GM18951 (cell line): ENCODE measurements around the gene TMEM89.

Experiments used
- POLR2A ChIP-seq: IDR thresholded peaks from 4 replicates; pipeline ENCODE4 v1.6.1; 2011; ENCODE audit warnings: mild to moderate bottlenecking; ENCODE audit not compliant: insufficient read length, insufficient read depth; ENCODE audit errors: extremely low read depth
- in situ Hi-C: fragments of 300-500 bp; cut with MboI; formaldehyde crosslinking; loops from one replicate; pipeline ENCODE4 v1.12.0; 2022; ENCODE audit warnings: low sequenced_read_pairs, mixed read lengths, inconsistent platforms; ENCODE audit not compliant: unreplicated experiment

TMEM89 gene, protein sequence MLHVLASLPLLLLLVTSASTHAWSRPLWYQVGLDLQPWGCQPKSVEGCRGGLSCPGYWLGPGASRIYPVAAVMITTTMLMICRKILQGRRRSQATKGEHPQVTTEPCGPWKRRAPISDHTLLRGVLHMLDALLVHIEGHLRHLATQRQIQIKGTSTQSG

DNA sequence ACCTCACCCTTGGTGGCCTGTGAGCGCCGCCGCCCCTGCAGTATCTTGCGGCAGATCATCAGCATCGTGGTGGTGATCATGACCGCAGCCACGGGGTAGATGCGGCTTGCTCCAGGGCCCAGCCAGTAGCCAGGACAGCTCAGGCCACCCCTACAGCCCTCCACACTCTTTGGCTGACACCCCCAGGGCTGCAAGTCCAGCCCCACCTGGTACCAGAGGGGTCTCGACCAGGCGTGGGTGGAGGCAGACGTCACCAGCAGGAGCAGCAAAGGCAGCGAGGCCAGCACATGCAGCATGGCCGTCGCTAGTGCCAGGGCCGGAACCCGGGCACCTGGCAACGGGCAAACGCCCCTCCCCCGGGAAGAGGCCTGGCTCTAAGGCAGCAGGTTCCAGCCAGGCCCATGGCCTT is at the start of gene TMEM89:
TMEM89 (minus strand) TSS at position 309 of the 409 bp plus-strand sequence; CDS start at position 296, 13 bp downstream.
- TF ChIP-seq POLR2A: no peak
- in situ Hi-C loops: no loop called here

DNA sequence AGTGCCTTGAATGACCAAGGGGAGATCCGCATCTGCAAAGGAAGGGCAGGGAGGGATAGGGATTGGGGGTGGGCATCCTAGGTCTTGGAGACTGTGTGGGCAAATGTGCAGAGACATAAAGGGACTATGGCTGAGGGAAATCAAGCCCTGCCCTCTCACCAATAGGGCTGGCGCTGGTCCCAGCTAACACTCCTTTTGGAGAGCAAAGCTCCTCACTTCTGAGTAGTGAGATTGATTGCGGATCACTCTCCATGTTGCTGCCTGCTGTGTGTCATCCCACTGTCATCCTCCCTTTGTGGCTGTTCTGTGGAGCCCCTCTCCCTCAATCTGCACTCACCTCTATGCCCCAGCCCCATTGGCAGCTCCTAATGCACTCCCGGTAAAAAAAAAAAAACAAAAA is 43.4 kb upstream of the TMEM89 start:
- in situ Hi-C loops: no loop called here
- no peak for TF ChIP-seq POLR2A

GRCh38 chr3:48664313-48664644 is 42.7 kb upstream of the TMEM89 start:
- in situ Hi-C loops: no loop called here
- no peak for TF ChIP-seq POLR2A

GRCh38 chr3:48663489-48664312 is 42.1 kb upstream of the TMEM89 start:
- in situ Hi-C loops: no loop called here
- TF ChIP-seq POLR2A: peak; percentile 53

DNA sequence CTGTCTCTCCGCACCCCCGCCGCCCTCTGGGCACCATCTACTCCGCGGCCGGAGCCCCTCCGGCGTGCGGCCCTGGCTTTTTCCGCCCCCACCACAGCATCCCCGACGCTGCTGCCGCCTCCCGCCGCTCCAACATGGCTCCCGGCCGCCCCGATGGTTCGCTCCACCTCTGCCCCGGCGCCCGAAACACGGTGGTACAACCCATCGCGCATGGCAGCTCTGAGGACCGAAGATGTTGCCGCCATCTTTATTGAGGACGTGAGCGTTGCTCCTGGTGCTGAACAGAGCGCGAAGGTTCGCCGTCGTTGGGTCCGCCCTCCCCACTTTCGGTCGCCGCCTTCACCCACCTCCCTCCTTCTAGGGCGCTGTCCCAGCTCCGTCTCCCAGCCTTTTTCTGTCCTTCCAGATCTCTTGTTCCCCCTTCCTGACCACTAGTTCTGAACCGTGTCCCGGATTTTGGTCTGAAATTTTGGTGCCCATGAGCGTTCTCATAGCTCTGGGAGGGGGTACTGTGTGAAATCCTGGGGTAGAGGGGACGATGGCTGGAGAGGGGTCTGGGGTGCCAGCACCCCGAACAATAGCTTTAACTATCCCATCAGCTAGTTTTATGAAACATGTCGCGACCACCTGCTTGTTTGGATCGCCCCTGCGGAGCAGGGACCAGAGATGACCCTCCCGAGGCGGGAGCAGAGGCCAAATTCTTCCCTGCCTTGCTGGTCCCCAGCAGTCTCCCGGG is 41.4 kb upstream of the TMEM89 start, which contains the start of gene CELSR3:
CELSR3 (minus strand) TSS at position 134 of the 736 bp plus-strand sequence. CDS start 252 bp downstream, outside the sequence.
- no peak for TF ChIP-seq POLR2A
- in situ Hi-C loops: no loop called here

GRCh38 chr3:48662145-48662752 is 40.7 kb upstream of the TMEM89 start:
- TF ChIP-seq POLR2A: no peak
- in situ Hi-C loops: no loop called here

DNA sequence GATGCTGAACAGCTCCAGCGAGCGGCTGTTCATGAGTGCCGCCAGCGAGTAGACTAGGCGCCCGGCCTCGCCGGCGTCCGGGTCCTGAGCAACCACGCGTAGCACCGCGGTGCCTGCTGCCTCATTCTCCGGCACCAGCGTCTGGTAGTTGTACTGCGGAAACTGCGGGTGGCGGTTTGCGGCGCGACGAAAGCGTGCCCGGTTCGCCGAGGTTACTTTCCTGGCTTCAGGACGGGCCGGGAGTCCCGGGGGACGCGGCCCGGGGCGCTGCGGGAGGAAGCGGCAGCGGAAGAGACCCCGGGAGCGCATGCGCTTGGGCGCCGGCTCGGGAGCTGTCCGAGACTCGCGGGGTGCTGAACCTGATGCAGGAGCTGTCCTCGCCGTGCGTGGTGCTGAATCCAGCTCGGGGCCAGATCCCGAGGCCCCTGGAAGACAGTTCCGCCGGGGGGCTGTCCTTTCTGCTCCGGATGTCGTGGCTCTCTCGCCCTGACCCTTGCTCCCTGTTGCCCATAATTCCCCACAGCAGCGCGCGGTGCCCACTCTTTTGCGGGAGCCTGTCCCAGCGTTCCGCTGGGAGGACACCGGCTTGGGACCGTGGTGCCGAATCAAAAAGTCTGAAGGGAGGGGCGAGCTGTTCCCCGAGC is 40.1 kb upstream of the TMEM89 start:
- TF ChIP-seq POLR2A: no peak
- in situ Hi-C loops: no loop called here

DNA sequence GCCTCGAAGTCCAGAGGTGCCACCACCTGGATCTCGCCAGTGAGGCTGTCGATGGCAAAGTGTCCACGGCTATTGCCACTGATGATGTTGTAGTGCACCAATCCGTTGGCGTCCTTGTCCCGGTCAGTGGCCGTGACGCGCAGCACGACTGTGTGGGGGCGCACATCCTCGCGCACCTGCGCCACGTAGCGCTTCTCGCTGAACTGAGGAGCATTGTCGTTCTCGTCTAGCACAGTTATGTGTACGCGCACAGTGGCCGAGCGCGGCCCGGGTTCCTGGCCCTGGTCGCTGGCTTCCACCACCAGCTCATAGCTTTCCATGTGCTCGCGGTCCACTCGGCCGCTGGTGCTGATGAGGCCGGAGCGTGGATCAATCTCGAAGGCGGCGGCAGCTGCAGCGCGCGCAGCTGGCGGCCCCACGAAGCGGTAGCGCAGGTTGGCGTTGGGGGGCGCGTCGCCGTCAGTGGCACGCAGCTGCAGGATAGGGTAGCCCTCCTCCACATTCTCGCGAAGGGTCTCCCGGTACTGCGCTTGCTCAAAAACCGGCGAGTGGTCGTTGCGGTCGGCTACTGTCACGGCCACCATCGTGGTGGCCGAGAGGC is 39.3 kb upstream of the TMEM89 start:
- TF ChIP-seq POLR2A: no peak
- in situ Hi-C loops: no loop called here

GRCh38 chr3:48656841-48657281 is 35.3 kb upstream of the TMEM89 start:
- in situ Hi-C loops: no loop called here
- TF ChIP-seq POLR2A: no peak

- peak; percentile 32 for TF ChIP-seq POLR2A
- in situ Hi-C loops: no loop called here
Observed at GRCh38 chr3:48656061-48656840, 34.7 kb upstream of the TMEM89 start.

DNA sequence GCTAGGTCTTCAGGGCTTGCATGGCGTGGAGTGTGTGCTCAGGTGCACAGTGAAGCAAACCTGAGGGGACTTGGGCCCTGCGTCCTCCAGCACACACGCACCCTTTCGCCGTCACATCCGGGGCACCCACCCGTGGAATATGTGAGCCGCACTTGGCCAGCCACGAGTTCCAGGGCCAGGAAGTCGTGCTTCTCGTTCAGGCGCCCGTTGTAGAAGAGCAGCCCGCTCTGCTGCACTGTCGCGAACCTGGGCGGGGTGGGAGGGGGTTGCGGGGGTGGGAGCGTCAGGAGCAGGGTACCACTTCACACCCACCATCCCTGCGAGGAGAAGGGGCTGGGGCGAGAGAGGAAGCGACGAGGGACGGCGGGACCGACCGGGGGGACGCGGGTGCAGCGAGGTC is 34.0 kb upstream of the TMEM89 start:
- TF ChIP-seq POLR2A: no peak
- in situ Hi-C loops: no loop called here

- TF ChIP-seq POLR2A: no peak
- in situ Hi-C loops: no loop called here
Observed at GRCh38 chr3:48655063-48655462, 33.5 kb upstream of the TMEM89 start.
